ENCODE results near the gene DCAF10.
"Not testable (repeated sequence)": the region's sequence is repeated elsewhere in the genome, so short reads cannot be mapped to it uniquely, and the experiment has no call there.

DCAF10 gene

GRCh38 chr9:37862530-37862929 is 61.9 kb downstream of the DCAF10 start:
- no peak for DNase-seq (ENCODE audit: low read depth in 2 of 2)

- no peak for DNase-seq (ENCODE audit: low read depth in 2 of 2)
These were observed 69.6 kb downstream of the DCAF10 start for GRCh38 chr9:37870081-37870798.

GRCh38 chr9:37870799-37871176 is 70.2 kb downstream of the DCAF10 start:
- no peak for DNase-seq (ENCODE audit: low read depth in 2 of 2)

GRCh38 chr9:37873955-37874354 is 73.4 kb downstream of the DCAF10 start:
- no peak for DNase-seq (ENCODE audit: low read depth in 2 of 2)

- DNase-seq (ENCODE audit: low read depth in 2 of 2), result no peak
These were observed 75.8 kb downstream of the DCAF10 start for GRCh38 chr9:37876376-37876775.

- no peak for DNase-seq (ENCODE audit: low read depth in 2 of 2)
These were observed 80.4 kb downstream of the DCAF10 start for GRCh38 chr9:37880916-37881479.

- not testable (repeated sequence) for DNase-seq (ENCODE audit: low read depth in 2 of 2)
These were observed 87.5 kb downstream of the DCAF10 start for GRCh38 chr9:37887977-37888583.

GRCh38 chr9:37889536-37889935 is 88.9 kb downstream of the DCAF10 start:
- DNase-seq (ENCODE audit: low read depth in 2 of 2), result no peak

- not testable (repeated sequence) for DNase-seq (ENCODE audit: low read depth in 2 of 2)
These were observed 90.4 kb downstream of the DCAF10 start for GRCh38 chr9:37891042-37891441.

GRCh38 chr9:37892063-37892462 is 91.5 kb downstream of the DCAF10 start:
- no peak for DNase-seq (ENCODE audit: low read depth in 2 of 2)

GRCh38 chr9:37897665-37898064 is 97.1 kb downstream of the DCAF10 start:
- DNase-seq (ENCODE audit: low read depth in 2 of 2), result no peak

- no peak for DNase-seq (ENCODE audit: low read depth in 2 of 2)
These were observed 98.4 kb downstream of the DCAF10 start for GRCh38 chr9:37899041-37899440.

- no peak for DNase-seq (ENCODE audit: low read depth in 2 of 2)
These were observed 101.5 kb downstream of the DCAF10 start for GRCh38 chr9:37902131-37902530.

GRCh38 chr9:37902796-37903646 is 102.4 kb downstream of the DCAF10 start:
- DNase-seq (ENCODE audit: low read depth in 2 of 2), result no peak

- DNase-seq (ENCODE audit: low read depth in 2 of 2), result peak; percentile 84 to 86
These were observed 103.2 kb downstream of the DCAF10 start, which contains the start of gene SLC25A51 for GRCh38 chr9:37903647-37904444. Gene SLC25A51, minus strand, starts transcription at chr9:37904127. Its CDS starts 15,577 bp downstream, at chr9:37888550.

- no peak for DNase-seq (ENCODE audit: low read depth in 2 of 2)
These were observed 104.0 kb downstream of the DCAF10 start for GRCh38 chr9:37904445-37905130.

- no peak for DNase-seq (ENCODE audit: low read depth in 2 of 2)
These were observed 104.5 kb downstream of the DCAF10 start for GRCh38 chr9:37905131-37905505.

- no peak for DNase-seq (ENCODE audit: low read depth in 2 of 2)
These were observed 105.2 kb downstream of the DCAF10 start for GRCh38 chr9:37905776-37906175.

- no peak for DNase-seq (ENCODE audit: low read depth in 2 of 2)
These were observed 106.0 kb downstream of the DCAF10 start for GRCh38 chr9:37906312-37907239.

- DNase-seq (ENCODE audit: low read depth in 2 of 2), result no peak
These were observed 107.7 kb downstream of the DCAF10 start for GRCh38 chr9:37908283-37908682.
